Measurements from ENCODE around the gene NUP214.

DNA sequence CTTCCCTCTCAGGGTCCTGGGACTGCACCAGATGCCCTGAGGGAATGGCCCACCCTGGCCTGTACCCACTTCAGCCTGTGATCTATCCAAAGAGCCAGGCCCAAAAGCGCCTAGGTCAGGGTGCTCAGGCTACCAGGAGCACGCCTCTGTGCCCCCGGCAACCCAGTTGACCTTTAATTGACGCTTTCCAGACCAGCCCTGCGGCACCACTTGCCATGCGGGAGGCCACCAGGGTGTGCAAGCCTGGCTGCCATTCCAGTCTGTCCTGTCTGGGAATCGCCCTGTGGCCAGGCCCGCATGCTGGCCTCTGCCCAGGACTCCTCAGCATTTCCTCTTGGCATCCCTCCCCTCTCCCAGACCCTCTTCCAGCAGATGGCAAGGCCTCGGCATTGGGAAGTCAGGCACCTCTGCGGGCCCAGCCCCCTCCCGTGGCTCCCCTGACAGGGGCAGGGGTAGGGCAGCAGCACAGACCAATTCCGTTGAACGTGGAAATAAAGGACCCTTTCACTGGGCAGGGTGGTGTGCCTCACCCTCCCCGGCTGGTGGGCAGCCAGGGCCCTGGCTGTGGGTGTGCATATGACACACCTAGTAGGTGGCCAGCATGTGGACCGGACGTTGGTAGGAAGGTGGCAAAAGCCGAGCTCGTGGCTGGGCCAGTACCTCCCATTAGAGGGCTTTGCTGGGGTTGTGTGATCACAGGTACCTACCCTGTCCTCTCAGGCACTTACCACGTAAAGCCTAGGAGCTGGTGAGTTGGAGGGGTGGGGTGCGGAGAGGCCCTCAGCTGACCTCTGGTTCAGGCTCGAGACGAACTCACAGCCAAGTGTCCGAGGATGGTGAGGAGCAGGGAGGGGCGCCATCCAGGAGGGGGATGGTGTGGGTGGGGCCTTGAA, 32.6 kb upstream of the NUP214 start:
- TF ChIP-seq POLR2AphosphoS5 (IDR thresholded peaks at IDR 0.05) (no peak), CTCF (IDR thresholded peaks at IDR 0.05; ENCODE audit: poor library complexity, severe bottlenecking) (no peak), RAD21 (conservative IDR thresholded peaks at IDR 0.05) (no peak), EP300 (conservative IDR thresholded peaks at IDR 0.05; ENCODE audit: poor library complexity, severe bottlenecking) (no peak), EZH2 (IDR thresholded peaks at IDR 0.05; ENCODE audit: borderline replicate concordance, insufficient read depth, low read length, poor library complexity, severe bottlenecking) (no peak), MXI1 (conservative IDR thresholded peaks at IDR 0.05; ENCODE audit: poor library complexity, severe bottlenecking) (no peak)
